Parathyroid adenoma (tissue), 2 donors: Measurements from ENCODE around the gene WWOX.

Experiments
- H2AFZ ChIP-seq: fragments of 300-600 bp; sonication (generic); one replicate; pipeline ENCODE4 v1.7.0; 2017; ENCODE audit warnings: antibody characterized with exemption, mild to moderate bottlenecking
- H3K27ac ChIP-seq: fragments of 300-600 bp; sonication (generic); one replicate; pipeline ENCODE4 v1.7.0; 2017
- H3K27me3 ChIP-seq: fragments of 300-600 bp; sonication (generic); one replicate; pipeline ENCODE4 v1.7.0; 2017; ENCODE audit warnings: low read length; ENCODE audit not compliant: control insufficient read depth, insufficient read depth
- H3K36me3 ChIP-seq: fragments of 300-600 bp; sonication (generic); one replicate; pipeline ENCODE4 v1.7.0; 2017; ENCODE audit warnings: low read length; ENCODE audit not compliant: control insufficient read depth, insufficient read depth
- H3K4me1 ChIP-seq: fragments of 300-600 bp; sonication (generic); one replicate; pipeline ENCODE4 v1.7.0; 2017; ENCODE audit warnings: control low read depth
- H3K4me2 ChIP-seq: fragments of 300-600 bp; sonication (generic); one replicate; pipeline ENCODE4 v1.7.0; 2017; ENCODE audit warnings: low read length
- H3K4me3 ChIP-seq: fragments of 300-600 bp; sonication (generic); one replicate; pipeline ENCODE4 v1.7.0; 2017; ENCODE audit warnings: low read depth, low read length
- H3K79me2 ChIP-seq: fragments of 300-600 bp; sonication (generic); one replicate; pipeline ENCODE4 v1.7.0; 2017; ENCODE audit warnings: control low read depth
- H3K9ac ChIP-seq: fragments of 300-600 bp; sonication (generic); one replicate; pipeline ENCODE4 v1.7.0; 2017; ENCODE audit warnings: mild to moderate bottlenecking
- H3K9me3 ChIP-seq: fragments of 300-600 bp; sonication (generic); one replicate; pipeline ENCODE4 v1.7.0; 2017; ENCODE audit warnings: low read length; ENCODE audit not compliant: control insufficient read depth
- TF ChIP-seq, protein P1 (sequence below): fragments of 300-600 bp; sonication (generic); IDR thresholded peaks from one replicate; pipeline ENCODE4 v1.7.0; 2017; ENCODE audit warnings: antibody characterized with exemption, mild to moderate bottlenecking
- donor health status: primary hyperparathyroidism.

WWOX gene

GRCh38 chr16:78416400-78416799 lies 316.9 kb downstream of the WWOX start:
- no peak overlapping the region for H3K4me3 ChIP-seq
- TF ChIP-seq, protein P1, sequence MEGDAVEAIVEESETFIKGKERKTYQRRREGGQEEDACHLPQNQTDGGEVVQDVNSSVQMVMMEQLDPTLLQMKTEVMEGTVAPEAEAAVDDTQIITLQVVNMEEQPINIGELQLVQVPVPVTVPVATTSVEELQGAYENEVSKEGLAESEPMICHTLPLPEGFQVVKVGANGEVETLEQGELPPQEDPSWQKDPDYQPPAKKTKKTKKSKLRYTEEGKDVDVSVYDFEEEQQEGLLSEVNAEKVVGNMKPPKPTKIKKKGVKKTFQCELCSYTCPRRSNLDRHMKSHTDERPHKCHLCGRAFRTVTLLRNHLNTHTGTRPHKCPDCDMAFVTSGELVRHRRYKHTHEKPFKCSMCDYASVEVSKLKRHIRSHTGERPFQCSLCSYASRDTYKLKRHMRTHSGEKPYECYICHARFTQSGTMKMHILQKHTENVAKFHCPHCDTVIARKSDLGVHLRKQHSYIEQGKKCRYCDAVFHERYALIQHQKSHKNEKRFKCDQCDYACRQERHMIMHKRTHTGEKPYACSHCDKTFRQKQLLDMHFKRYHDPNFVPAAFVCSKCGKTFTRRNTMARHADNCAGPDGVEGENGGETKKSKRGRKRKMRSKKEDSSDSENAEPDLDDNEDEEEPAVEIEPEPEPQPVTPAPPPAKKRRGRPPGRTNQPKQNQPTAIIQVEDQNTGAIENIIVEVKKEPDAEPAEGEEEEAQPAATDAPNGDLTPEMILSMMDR, result no peak
- H3K9me3 ChIP-seq, result no peaks in the 10 kb centered on the region
- H3K4me1 ChIP-seq, result no peaks in the 10 kb centered on the region
- H3K9ac ChIP-seq, result no peak overlapping the region
- H3K4me2 ChIP-seq, result no peak overlapping the region
- no peak overlapping the region for H2AFZ ChIP-seq
- H3K36me3 ChIP-seq, result no peaks in the 10 kb centered on the region
- H3K79me2 ChIP-seq, result no peaks in the 10 kb centered on the region
- H3K27ac ChIP-seq, result no peak overlapping the region
- H3K27me3 ChIP-seq, result no peaks in the 10 kb centered on the region

- Histone ChIP-seq H3K9me3 (no peaks in the 10 kb centered on the region), H3K27me3 (no peaks in the 10 kb centered on the region), H3K4me3 (no peak overlapping the region), H3K4me1 (no peaks in the 10 kb centered on the region), H2AFZ (no peak overlapping the region), H3K9ac (no peak overlapping the region), H3K79me2 (no peaks in the 10 kb centered on the region), H3K4me2 (no peak overlapping the region), H3K27ac (no peak overlapping the region), H3K36me3 (no peaks in the 10 kb centered on the region)
- TF ChIP-seq, protein P1, result no peak
These were observed 321.8 kb downstream of the WWOX start for GRCh38 chr16:78421181-78421708.

GRCh38 chr16:78425281-78425680 lies 325.8 kb downstream of the WWOX start:
- Histone ChIP-seq H3K79me2 (no peaks in the 10 kb centered on the region), H3K9ac (no peak overlapping the region), H3K4me3 (no peak overlapping the region), H3K4me1 (no peaks in the 10 kb centered on the region), H3K9me3 (no peaks in the 10 kb centered on the region), H2AFZ (no peak overlapping the region), H3K36me3 (no peaks in the 10 kb centered on the region), H3K27ac (no peak overlapping the region), H3K4me2 (no peak overlapping the region), H3K27me3 (no peaks in the 10 kb centered on the region)
- TF ChIP-seq, protein P1, result no peak

DNA sequence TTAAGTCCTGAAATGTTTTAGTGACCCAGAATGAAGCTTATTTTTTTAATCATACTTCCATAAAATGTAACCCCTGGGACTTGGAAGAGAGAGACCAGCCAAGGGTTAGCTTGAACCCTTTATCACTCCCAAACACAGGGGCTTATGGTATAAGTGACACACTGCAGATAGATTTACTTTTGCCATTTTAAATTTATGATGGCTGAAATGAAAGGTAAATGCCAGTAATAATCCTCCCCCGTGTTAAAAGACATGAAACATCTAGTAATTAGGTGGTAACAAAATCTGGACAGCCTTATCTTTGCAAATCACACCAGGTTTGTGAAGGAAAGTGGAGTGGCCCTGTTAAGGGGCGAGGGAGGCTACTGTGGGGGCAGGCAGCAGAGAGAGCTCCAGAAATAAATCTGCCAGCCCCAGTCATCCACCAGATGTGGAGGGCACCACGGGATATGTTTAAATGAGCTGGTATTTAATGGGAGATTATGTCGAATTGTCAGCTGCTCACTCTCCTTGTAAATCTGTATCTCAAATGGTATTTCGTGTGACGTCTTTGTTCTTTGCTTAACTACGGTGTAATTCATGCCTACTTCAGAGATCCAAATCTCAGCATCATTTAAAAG lies 326.5 kb downstream of the WWOX start:
- TF ChIP-seq, protein P1, result no peak
- Histone ChIP-seq H3K4me3 (no peak overlapping the region), H3K9me3 (no peaks in the 10 kb centered on the region), H3K27me3 (no peaks in the 10 kb centered on the region), H3K27ac (no peak overlapping the region), H3K4me2 (no peak overlapping the region), H3K4me1 (no peaks in the 10 kb centered on the region), H3K79me2 (no peaks in the 10 kb centered on the region), H3K9ac (no peak overlapping the region), H3K36me3 (no peaks in the 10 kb centered on the region), H2AFZ (no peak overlapping the region)

- H3K36me3 ChIP-seq, result no peaks in the 10 kb centered on the region
- no peaks in the 10 kb centered on the region for H3K9me3 ChIP-seq
- H3K79me2 ChIP-seq, result no peaks in the 10 kb centered on the region
- H3K27me3 ChIP-seq, result no peaks in the 10 kb centered on the region
- H3K4me2 ChIP-seq, result no peak overlapping the region
- H3K4me3 ChIP-seq, result no peak overlapping the region
- H3K9ac ChIP-seq, result no peak overlapping the region
- TF ChIP-seq, protein P1, result no peak
- H2AFZ ChIP-seq, result no peak overlapping the region
- H3K27ac ChIP-seq, result no peak overlapping the region
- no peaks in the 10 kb centered on the region for H3K4me1 ChIP-seq
These were observed 328.7 kb downstream of the WWOX start for GRCh38 chr16:78428193-78428592.
